ENCODE measurements around the gene HCRTR1. TPM values are rescaled to one million over a fixed set of nuclear protein-coding genes. Genes with fewer than 3 reads are reported as not detected.

Gene HCRTR1
- polyA plus RNA-seq, 1 donor from 2014 or later = 0.37 TPM

DNA sequence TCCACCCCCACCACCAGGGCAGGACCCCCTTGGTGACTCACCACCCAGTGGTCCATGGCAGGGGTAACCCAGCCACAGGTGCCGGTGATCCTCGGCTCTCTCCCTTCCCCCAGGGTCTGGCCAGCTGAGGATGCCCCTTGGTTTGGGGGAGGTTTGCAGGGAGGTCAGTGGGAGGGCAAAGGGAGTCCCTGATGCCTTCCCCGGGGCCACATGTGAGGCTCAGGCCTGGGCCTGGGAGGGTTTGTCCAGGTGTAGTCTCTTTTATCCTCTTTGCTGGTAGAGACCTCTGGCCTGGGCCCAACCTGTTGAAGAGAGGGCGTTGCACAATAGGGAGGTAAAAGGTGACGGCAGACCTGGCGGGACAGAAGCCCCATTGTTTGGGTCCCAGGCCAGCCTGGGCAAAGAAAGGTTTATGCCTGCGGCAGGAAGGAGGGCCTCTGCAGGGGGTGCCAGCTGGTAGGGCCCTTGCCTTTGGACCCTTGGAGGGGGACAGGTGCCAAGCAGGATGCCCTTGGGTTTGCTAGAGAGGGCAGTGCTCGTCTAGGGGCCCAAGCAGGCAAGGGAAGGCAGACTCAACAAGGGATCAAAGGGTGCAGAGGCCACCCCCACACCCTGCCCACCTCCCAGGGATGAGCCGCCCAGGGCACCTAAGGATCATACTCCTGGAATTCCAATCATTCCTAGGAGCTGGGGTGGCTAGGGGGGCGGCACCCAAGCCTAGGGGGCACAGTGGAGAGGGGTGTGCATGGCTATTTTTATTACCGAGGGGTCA is 41.9 kb upstream of the HCRTR1 start:
- Histone ChIP-seq H3F3A (ENCODE audit: insufficient read depth, low read length, poor library complexity, severe bottlenecking) (no peaks in the 10 kb centered on the region), H3K9ac (ENCODE audit: low read length) (no peak overlapping the region), H3K27me3 (ENCODE audit: insufficient read depth, low read depth, low read length) (peaks cover 4% of the 10 kb centered on the region), H3K36me3 (ENCODE audit: insufficient read depth, low read length) (no peaks in the 10 kb centered on the region), H3K9me2 (ENCODE audit: insufficient read depth, low read length) (no peaks in the 10 kb centered on the region), H3K4me3 (ENCODE audit: low read length) (no peak overlapping the region), H2AFZ (ENCODE audit: low read depth, low read length) (no peak overlapping the region), H3K9me3 (ENCODE audit: low read length) (no peaks in the 10 kb centered on the region), H3K27ac (ENCODE audit: low read length) (no peak overlapping the region), H3K4me2 (ENCODE audit: low read length) (no peak overlapping the region), H4K20me1 (ENCODE audit: insufficient read depth) (no peaks in the 10 kb centered on the region), H3K79me2 (replicated peaks; ENCODE audit: insufficient read depth, low read length) (no peaks in the 10 kb centered on the region)
- TF ChIP-seq POLR2AphosphoS5 (IDR thresholded peaks at IDR 0.05) (no peak), RAD21 (conservative IDR thresholded peaks at IDR 0.05) (no peak), TAF1 (IDR thresholded peaks at IDR 0.05; ENCODE audit: low read depth) (no peak), EZH2 (IDR thresholded peaks at IDR 0.05; ENCODE audit: borderline replicate concordance, insufficient read depth, low read length, poor library complexity, severe bottlenecking) (no peak), MXI1 (conservative IDR thresholded peaks at IDR 0.05; ENCODE audit: poor library complexity, severe bottlenecking) (no peak), SMC3 (conservative IDR thresholded peaks at IDR 0.05; ENCODE audit: poor library complexity) (no peak), EP300 (conservative IDR thresholded peaks at IDR 0.05; ENCODE audit: poor library complexity, severe bottlenecking) (no peak)
- TF ChIP-seq, protein P1, sequence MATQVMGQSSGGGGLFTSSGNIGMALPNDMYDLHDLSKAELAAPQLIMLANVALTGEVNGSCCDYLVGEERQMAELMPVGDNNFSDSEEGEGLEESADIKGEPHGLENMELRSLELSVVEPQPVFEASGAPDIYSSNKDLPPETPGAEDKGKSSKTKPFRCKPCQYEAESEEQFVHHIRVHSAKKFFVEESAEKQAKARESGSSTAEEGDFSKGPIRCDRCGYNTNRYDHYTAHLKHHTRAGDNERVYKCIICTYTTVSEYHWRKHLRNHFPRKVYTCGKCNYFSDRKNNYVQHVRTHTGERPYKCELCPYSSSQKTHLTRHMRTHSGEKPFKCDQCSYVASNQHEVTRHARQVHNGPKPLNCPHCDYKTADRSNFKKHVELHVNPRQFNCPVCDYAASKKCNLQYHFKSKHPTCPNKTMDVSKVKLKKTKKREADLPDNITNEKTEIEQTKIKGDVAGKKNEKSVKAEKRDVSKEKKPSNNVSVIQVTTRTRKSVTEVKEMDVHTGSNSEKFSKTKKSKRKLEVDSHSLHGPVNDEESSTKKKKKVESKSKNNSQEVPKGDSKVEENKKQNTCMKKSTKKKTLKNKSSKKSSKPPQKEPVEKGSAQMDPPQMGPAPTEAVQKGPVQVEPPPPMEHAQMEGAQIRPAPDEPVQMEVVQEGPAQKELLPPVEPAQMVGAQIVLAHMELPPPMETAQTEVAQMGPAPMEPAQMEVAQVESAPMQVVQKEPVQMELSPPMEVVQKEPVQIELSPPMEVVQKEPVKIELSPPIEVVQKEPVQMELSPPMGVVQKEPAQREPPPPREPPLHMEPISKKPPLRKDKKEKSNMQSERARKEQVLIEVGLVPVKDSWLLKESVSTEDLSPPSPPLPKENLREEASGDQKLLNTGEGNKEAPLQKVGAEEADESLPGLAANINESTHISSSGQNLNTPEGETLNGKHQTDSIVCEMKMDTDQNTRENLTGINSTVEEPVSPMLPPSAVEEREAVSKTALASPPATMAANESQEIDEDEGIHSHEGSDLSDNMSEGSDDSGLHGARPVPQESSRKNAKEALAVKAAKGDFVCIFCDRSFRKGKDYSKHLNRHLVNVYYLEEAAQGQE (IDR thresholded peaks at IDR 0.05; ENCODE audit: borderline replicate concordance) = no peak
- TF ChIP-seq, protein P2, sequence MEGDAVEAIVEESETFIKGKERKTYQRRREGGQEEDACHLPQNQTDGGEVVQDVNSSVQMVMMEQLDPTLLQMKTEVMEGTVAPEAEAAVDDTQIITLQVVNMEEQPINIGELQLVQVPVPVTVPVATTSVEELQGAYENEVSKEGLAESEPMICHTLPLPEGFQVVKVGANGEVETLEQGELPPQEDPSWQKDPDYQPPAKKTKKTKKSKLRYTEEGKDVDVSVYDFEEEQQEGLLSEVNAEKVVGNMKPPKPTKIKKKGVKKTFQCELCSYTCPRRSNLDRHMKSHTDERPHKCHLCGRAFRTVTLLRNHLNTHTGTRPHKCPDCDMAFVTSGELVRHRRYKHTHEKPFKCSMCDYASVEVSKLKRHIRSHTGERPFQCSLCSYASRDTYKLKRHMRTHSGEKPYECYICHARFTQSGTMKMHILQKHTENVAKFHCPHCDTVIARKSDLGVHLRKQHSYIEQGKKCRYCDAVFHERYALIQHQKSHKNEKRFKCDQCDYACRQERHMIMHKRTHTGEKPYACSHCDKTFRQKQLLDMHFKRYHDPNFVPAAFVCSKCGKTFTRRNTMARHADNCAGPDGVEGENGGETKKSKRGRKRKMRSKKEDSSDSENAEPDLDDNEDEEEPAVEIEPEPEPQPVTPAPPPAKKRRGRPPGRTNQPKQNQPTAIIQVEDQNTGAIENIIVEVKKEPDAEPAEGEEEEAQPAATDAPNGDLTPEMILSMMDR (IDR thresholded peaks at IDR 0.05; ENCODE audit: poor library complexity, severe bottlenecking) = no peak

DNA sequence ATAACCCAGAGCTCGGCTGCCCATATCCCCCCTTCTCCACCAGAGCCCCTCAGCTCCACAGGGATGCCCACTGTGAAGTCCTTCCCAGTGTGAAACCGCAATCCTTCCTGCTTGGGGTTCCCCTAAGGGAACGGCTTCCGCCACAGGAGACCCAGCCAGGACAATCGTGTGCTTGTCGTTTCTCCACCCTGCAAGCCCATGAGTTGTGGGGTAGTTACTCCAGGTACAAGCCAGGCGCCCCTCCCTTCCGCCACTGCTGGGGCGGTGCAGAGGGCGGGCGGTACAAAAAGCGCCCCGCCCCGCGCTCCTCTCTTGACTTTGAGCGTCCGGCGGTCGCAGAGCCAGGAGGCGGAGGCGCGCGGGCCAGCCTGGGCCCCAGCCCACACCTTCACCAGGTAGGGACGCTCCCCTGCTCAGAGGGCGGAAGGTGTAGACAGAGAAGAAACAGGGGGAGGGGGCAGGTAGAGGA is 41.3 kb upstream of the HCRTR1 start, which contains the start of gene TINAGL1:
TINAGL1 (plus strand) TSS at position 315 of the 469 bp plus-strand sequence. CDS start 634 bp downstream, outside the sequence.
- no peaks in the 10 kb centered on the region for H3K79me2 ChIP-seq (replicated peaks; ENCODE audit: insufficient read depth, low read length)
- no peaks in the 10 kb centered on the region for H3F3A ChIP-seq (ENCODE audit: insufficient read depth, low read length, poor library complexity, severe bottlenecking)
- no peaks in the 10 kb centered on the region for H3K9me3 ChIP-seq (ENCODE audit: low read length)
- H3K36me3 ChIP-seq (ENCODE audit: insufficient read depth, low read length) = no peaks in the 10 kb centered on the region
- no peak within 1 kb of the TSS for H3K4me2 ChIP-seq (ENCODE audit: low read length)
- H3K4me3 ChIP-seq (ENCODE audit: low read length) = no peak within 1 kb of the TSS
- H4K20me1 ChIP-seq (ENCODE audit: insufficient read depth) = no peaks in the 10 kb centered on the region
- no peak within 1 kb of the TSS for H2AFZ ChIP-seq (ENCODE audit: low read depth, low read length)
- no peak within 1 kb of the TSS for H3K9ac ChIP-seq (ENCODE audit: low read length)
- TF ChIP-seq TAF1 (IDR thresholded peaks at IDR 0.05; ENCODE audit: low read depth) (no peak), EP300 (conservative IDR thresholded peaks at IDR 0.05; ENCODE audit: poor library complexity, severe bottlenecking) (no peak), SMC3 (conservative IDR thresholded peaks at IDR 0.05; ENCODE audit: poor library complexity) (no peak), MXI1 (conservative IDR thresholded peaks at IDR 0.05; ENCODE audit: poor library complexity, severe bottlenecking) (no peak), POLR2AphosphoS5 (IDR thresholded peaks at IDR 0.05) (no peak), EZH2 (IDR thresholded peaks at IDR 0.05; ENCODE audit: borderline replicate concordance, insufficient read depth, low read length, poor library complexity, severe bottlenecking) (no peak), RAD21 (conservative IDR thresholded peaks at IDR 0.05) (no peak)
- TF ChIP-seq, protein P1 (IDR thresholded peaks at IDR 0.05; ENCODE audit: borderline replicate concordance) = no peak
- TF ChIP-seq, protein P2 (IDR thresholded peaks at IDR 0.05; ENCODE audit: poor library complexity, severe bottlenecking) = no peak
- H3K27me3 ChIP-seq (ENCODE audit: insufficient read depth, low read depth, low read length) = peaks cover 4% of the 10 kb centered on the region
- no peaks in the 10 kb centered on the region for H3K9me2 ChIP-seq (ENCODE audit: insufficient read depth, low read length)
- no peak within 1 kb of the TSS for H3K27ac ChIP-seq (ENCODE audit: low read length)
